ENCODE results near the gene CHAT.

DNA sequence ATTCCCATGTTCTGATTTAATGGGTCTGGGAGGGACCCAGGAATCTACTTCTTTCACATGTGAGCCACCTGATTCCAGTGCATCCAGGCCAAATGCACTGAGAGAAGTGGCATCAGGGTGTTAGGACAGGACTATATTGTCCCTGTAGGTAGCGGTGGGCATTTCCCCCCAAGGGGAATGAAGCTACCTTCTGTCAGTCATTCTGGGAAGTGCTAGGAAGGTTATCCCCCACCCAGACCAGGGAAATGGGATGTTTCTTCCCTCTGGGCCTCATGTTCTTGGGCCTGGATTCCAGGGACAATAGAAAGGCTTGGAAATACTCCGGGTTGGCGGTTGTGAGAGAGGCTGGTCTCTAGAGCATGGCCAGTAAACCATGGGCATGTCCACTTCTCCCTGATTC, 86.4 kb downstream of the CHAT start:
- TF ChIP-seq YY1 (IDR thresholded peaks at IDR 0.05; ENCODE audit: insufficient read depth, insufficient read length) (no peak), ZNF274 (IDR thresholded peaks at IDR 0.05; ENCODE audit: low read depth, low read length) (no peak), SUZ12 (IDR thresholded peaks at IDR 0.05; ENCODE audit: extremely low read depth, insufficient read depth, insufficient read length) (no peak)
